Caco-2 (cell line): ENCODE data around the gene FLT1. TPM values are rescaled to one million over a fixed set of nuclear protein-coding genes. Genes with fewer than 3 reads are reported as not detected.

Experiments
- BruUV-seq: library from RNA; stranded (reverse); fragments of 400-500 nt; replicated peaks from 2 replicates; lab custom pipeline; 2021; lab: Mats Ljungman, UMichigan
- CTCF ChIA-PET: fragments of 300-600 bp; sonication (Branson Sonifier 250); formaldehyde crosslinking; loops from one replicate; lab custom pipeline; 2022; ENCODE audit warnings: antibody characterized with exemption; lab: Charles Lee
- POLR2A ChIA-PET: fragments of 300-600 bp; sonication (Branson Sonifier 250); formaldehyde crosslinking; loops from one replicate; lab custom pipeline; 2022; ENCODE audit warnings: antibody characterized with exemption; lab: Charles Lee
- DNase-seq, 2 experiments: peaks; one replicate each; pipeline versions ENCODE4 v3.0.0 to v3.0.0-alpha.2; 2020 to 2022
- H3K27me3 ChIP-seq: replicated peaks from 2 replicates; pipeline ENCODE4 v1.6.0; 2011; ENCODE audit warnings: low read length; ENCODE audit not compliant: control insufficient read depth, insufficient read depth
- H3K36me3 ChIP-seq: 2 replicates; pipeline ENCODE4 v1.5.1; 2011; ENCODE audit warnings: low read length; ENCODE audit not compliant: control insufficient read depth, insufficient read depth
- H3K4me1 ChIP-seq: fragments of 250-450 bp; sonication (Bioruptor Pico); 2 replicates; pipeline ENCODE4 v1.5.1; 2020; ENCODE audit warnings: mild to moderate bottlenecking
- H3K4me3 ChIP-seq: 2 replicates; pipeline ENCODE4 v1.5.1; 2011; ENCODE audit warnings: low read depth, mild to moderate bottlenecking, control low read depth, low read length
- H3K9me3 ChIP-seq: fragments of 250-450 bp; sonication (Bioruptor Pico); 2 replicates; pipeline ENCODE4 v1.5.1; 2020; ENCODE audit warnings: mild to moderate bottlenecking, moderate library complexity
- H3K27ac Mint-ChIP-seq: one replicate; pipeline ENCODE4 v1.8.0; 2022; ENCODE audit warnings: mixed read lengths; ENCODE audit not compliant: unreplicated experiment
- H3K27me3 Mint-ChIP-seq: one replicate; pipeline ENCODE4 v1.8.0; 2022; ENCODE audit warnings: mixed read lengths; ENCODE audit not compliant: insufficient read depth, unreplicated experiment
- H3K36me3 Mint-ChIP-seq: one replicate; pipeline ENCODE4 v1.8.0; 2022; ENCODE audit warnings: mild to moderate bottlenecking, mixed read lengths; ENCODE audit not compliant: insufficient read depth, unreplicated experiment
- H3K4me1 Mint-ChIP-seq: one replicate; pipeline ENCODE4 v1.8.0; 2022; ENCODE audit warnings: low read depth, mixed read lengths; ENCODE audit not compliant: unreplicated experiment
- H3K4me3 Mint-ChIP-seq: one replicate; pipeline ENCODE4 v1.8.0; 2022; ENCODE audit warnings: mild to moderate bottlenecking, moderate library complexity, mixed read lengths; ENCODE audit not compliant: unreplicated experiment
- H3K9me3 Mint-ChIP-seq: one replicate; pipeline ENCODE4 v1.8.0; 2022; ENCODE audit warnings: mixed read lengths; ENCODE audit not compliant: unreplicated experiment
- intact Hi-C: fragments of 100-400 bp; cut with micrococcal nuclease; formaldehyde crosslinking; loops from one replicate; pipeline ENCODE4 v1.10.0; 2022; ENCODE audit not compliant: unreplicated experiment
- total RNA-seq: library from RNA; stranded (reverse); gene quantifications from 2 replicates; pipeline ENCODE4 v1.2.3, GENCODE V29; 2022
- TF ChIP-seq, protein P1 (sequence below), 2 experiments: fragments of 200-600 bp in 1 of 2; IDR thresholded peaks; 1 replicate in 1 of 2; 2 replicates in 1 of 2; pipeline versions ENCODE4 v1.5.1 to v1.8.0; 2011 to 2022; ENCODE audit warnings: antibody characterized with exemption in 1 of 2, control low read depth in 1 of 2, inconsistent platforms in 1 of 2, low read depth in 1 of 2, low read length in 1 of 2, mild to moderate bottlenecking in 1 of 2, moderate library complexity in 1 of 2; ENCODE audit not compliant: insufficient read depth in 1 of 2, severe bottlenecking in 1 of 2, unreplicated experiment in 1 of 2

The FLT1 gene
- total RNA-seq, 1 experiment from 2014 or later = 0.66 TPM

DNA sequence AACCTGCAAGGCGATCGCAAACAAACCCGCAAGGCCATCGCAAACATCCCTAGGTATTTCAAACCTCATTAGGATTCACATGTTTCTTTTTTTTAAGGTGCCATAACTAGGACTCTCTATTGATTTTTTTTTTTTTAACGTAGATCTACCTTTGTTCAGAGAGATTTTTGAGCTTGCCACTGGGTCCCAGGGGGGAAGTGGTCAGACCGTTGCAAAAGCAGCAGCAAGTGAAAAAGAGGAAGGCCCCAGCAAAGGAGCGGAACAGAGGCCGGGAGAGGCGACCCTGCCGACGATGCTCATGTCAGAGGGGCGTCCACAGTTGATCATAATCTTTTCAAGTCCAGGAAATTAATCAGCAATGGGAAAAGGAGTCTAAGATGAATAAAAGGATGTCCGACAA, 32.7 kb upstream of the FLT1 start:
- no peak overlapping the region for H3K4me3 ChIP-seq
- Mint-ChIP-seq H3K9me3 (no peaks in the 10 kb centered on the region), H3K4me1 (no peaks in the 10 kb centered on the region), H3K27me3 (no peaks in the 10 kb centered on the region), H3K27ac (no peak overlapping the region), H3K4me3 (no peak overlapping the region), H3K36me3 (no peaks in the 10 kb centered on the region)
- TF ChIP-seq, protein P1, sequence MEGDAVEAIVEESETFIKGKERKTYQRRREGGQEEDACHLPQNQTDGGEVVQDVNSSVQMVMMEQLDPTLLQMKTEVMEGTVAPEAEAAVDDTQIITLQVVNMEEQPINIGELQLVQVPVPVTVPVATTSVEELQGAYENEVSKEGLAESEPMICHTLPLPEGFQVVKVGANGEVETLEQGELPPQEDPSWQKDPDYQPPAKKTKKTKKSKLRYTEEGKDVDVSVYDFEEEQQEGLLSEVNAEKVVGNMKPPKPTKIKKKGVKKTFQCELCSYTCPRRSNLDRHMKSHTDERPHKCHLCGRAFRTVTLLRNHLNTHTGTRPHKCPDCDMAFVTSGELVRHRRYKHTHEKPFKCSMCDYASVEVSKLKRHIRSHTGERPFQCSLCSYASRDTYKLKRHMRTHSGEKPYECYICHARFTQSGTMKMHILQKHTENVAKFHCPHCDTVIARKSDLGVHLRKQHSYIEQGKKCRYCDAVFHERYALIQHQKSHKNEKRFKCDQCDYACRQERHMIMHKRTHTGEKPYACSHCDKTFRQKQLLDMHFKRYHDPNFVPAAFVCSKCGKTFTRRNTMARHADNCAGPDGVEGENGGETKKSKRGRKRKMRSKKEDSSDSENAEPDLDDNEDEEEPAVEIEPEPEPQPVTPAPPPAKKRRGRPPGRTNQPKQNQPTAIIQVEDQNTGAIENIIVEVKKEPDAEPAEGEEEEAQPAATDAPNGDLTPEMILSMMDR (IDR thresholded peaks at IDR 0.05; ENCODE audit: insufficient read depth in 1 of 2, low read depth in 1 of 2, low read length in 1 of 2, severe bottlenecking in 1 of 2, unreplicated experiment in 1 of 2) = no peak
- no peak for DNase-seq
- H3K4me1 ChIP-seq = no peaks in the 10 kb centered on the region
- POLR2A ChIA-PET = no interaction called here
- no peaks in the 10 kb centered on the region for H3K36me3 ChIP-seq
- H3K9me3 ChIP-seq = no peaks in the 10 kb centered on the region
- intact Hi-C loops = loop anchor here (5.0 to 10.0 kb wide), 2 partner anchors 203 to 270 kb away; no protein-coding TSS in a partner anchor
- no peaks in the 10 kb centered on the region; the same call in none of the 2 replicates for H3K27me3 ChIP-seq
- no TSS peak for BruUV-seq
- CTCF ChIA-PET = no interaction called here

DNA sequence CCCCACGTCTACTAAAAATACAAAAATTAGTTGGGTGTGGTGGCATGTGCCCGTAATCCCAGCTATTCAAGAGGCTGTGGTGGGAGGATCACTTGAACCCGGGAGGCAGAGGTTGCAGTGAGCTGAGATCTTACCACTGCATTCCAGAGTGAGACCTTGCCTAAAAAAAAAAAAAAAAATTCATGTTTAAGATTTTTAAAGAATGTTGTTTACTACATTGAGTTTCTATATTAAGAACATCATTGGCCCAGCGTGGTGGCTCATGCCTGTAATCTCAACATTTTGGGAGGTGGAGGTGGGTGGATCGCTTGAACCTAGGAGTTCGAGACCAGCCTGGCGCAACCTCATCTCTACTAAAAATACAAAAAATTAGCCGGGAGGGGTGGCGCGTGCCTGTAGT, 31.9 kb upstream of the FLT1 start:
- BruUV-seq = no TSS peak
- no peaks in the 10 kb centered on the region for H3K9me3 ChIP-seq
- ChIA-PET POLR2A (no interaction called here), CTCF (no interaction called here)
- H3K36me3 ChIP-seq = no peaks in the 10 kb centered on the region
- Mint-ChIP-seq H3K36me3 (no peaks in the 10 kb centered on the region), H3K27ac (no peak overlapping the region), H3K4me3 (no peak overlapping the region), H3K4me1 (no peaks in the 10 kb centered on the region), H3K27me3 (no peaks in the 10 kb centered on the region), H3K9me3 (no peaks in the 10 kb centered on the region)
- no peak overlapping the region for H3K4me3 ChIP-seq
- DNase-seq = no peak
- intact Hi-C loops = loop anchor here (5.0 to 10.0 kb wide), 2 partner anchors 202 to 270 kb away; no protein-coding TSS in a partner anchor
- TF ChIP-seq, protein P1 (IDR thresholded peaks at IDR 0.05; ENCODE audit: insufficient read depth in 1 of 2, low read depth in 1 of 2, low read length in 1 of 2, severe bottlenecking in 1 of 2, unreplicated experiment in 1 of 2) = no peak
- H3K4me1 ChIP-seq = no peaks in the 10 kb centered on the region
- H3K27me3 ChIP-seq = no peaks in the 10 kb centered on the region; the same call in none of the 2 replicates

DNA sequence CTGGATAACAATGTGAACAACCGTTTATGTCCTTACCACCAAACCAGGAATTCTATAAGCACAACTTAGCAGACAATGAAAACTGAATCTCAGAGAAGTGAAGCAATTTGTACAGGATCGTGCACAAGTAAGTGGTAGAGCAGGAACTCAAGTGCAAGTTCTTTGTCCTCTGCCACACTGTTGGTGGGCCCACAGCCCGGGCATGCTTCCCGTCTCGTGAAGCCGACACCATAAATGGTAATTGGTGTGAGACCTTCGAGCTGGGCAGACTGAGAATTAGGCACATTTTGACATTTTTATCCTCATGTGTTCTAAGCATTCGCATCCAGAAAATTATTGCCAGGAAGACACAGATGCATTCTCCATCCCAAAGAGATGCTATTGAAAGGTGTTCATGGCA, 27.9 kb upstream of the FLT1 start:
- no peak for DNase-seq
- Histone ChIP-seq H3K4me3 (no peak overlapping the region), H3K4me1 (no peaks in the 10 kb centered on the region), H3K36me3 (no peaks in the 10 kb centered on the region), H3K9me3 (no peaks in the 10 kb centered on the region), H3K27me3 (no peaks in the 10 kb centered on the region; the same call in none of the 2 replicates)
- no peaks in the 10 kb centered on the region for H3K27me3 Mint-ChIP-seq
- no peaks in the 10 kb centered on the region for H3K4me1 Mint-ChIP-seq
- intact Hi-C loops = loop anchor here (10.0 kb wide), 1 partner anchor 198 kb away; no protein-coding TSS in a partner anchor
- TF ChIP-seq, protein P1 (IDR thresholded peaks at IDR 0.05; ENCODE audit: insufficient read depth in 1 of 2, low read depth in 1 of 2, low read length in 1 of 2, severe bottlenecking in 1 of 2, unreplicated experiment in 1 of 2) = no peak
- BruUV-seq = no TSS peak
- no peak overlapping the region for H3K27ac Mint-ChIP-seq
- POLR2A ChIA-PET = no interaction called here
- H3K36me3 Mint-ChIP-seq = no peaks in the 10 kb centered on the region
- H3K9me3 Mint-ChIP-seq = no peaks in the 10 kb centered on the region
- CTCF ChIA-PET = no interaction called here
- no peak overlapping the region for H3K4me3 Mint-ChIP-seq
